ENCODE results near the gene KPNA1.
"Not testable (repeated sequence)": the region's sequence is repeated elsewhere in the genome, so short reads cannot be mapped to it uniquely, and the experiment has no call there.

KPNA1 gene

DNA sequence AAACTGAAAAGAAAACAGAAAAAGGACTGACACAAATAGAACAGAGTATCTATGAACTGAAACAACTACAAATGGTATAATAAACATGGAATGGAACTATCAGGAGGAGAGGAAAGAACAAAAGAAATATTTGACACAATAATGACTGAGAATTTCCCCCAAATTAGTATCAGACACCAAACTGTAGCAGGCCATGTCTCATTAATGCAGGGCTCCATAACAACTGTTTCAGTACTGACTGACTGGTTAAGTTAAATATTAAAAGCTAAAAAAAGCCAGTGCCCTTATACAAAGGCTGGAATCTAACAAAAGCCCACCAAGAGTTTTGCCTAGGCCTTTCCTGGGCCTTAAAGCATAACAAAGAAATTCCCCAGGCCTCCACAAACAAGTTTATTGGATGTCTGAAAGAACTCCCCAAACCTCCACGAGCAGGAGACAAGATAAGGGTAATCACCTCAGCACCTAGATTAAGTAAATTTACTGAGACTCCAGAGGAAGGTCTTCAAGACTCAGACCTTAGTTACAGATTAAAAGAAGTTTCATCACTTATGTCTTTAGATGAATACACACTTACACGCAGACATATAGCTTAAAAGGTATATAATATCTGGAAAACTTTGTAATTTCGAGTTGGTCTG lies 45.7 kb downstream of the KPNA1 start:
- DNase-seq, result no peak

DNA sequence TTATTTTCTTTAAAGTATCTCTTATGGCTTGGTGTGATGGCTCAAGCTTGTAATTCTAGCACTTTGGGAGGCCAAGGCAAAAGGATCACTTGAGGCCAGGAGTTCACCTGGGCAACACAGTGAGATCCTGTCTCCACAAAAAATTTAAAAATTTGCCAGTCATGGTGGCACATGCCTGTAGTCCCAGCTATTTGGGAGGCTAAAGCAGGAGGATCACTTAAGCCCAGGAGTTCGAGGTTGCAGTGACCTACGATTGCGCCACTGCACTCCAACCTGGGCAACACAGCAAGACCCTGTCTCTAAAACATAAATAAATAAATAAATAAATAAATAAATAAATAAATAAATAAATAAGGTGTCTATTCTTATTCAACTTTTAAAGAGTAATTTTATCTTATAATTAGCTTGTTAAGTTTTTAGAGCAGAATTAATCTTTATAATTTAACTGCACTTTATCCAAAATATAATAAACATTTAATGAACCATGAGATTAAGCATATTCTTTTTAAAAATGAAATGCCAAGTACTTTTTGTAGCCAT lies 48.0 kb downstream of the KPNA1 start:
- DNase-seq, result no peak

GRCh38 chr3:122464659-122465058 lies 50.1 kb downstream of the KPNA1 start:
- DNase-seq, result no peak

- DNase-seq, result no peak
Observed at GRCh38 chr3:122462406-122462805, 52.3 kb downstream of the KPNA1 start.

GRCh38 chr3:122461806-122462205 lies 52.9 kb downstream of the KPNA1 start:
- no peak for DNase-seq

GRCh38 chr3:122458992-122459391 lies 55.7 kb downstream of the KPNA1 start:
- no peak for DNase-seq

- DNase-seq, result no peak
Observed at GRCh38 chr3:122457706-122458105, 57.0 kb downstream of the KPNA1 start.

DNA sequence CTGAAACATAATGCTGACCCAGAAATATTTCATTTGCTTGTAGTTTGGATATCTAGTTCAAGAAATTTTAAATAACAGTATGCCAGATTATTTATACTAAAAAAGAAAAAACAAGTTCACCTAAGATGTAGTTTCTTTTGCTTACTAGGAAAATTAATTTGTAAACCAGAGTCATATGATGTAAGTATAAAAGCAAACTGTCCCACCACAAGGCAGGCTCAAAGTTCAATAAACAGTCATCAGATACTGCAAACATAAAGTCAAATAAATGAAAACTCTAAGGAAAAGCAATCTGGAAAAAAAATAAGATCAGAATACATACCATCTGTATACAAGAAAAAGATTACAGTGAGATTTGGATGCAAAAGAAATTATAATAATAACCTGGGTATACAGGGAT lies 58.7 kb downstream of the KPNA1 start:
- DNase-seq, result no peak

DNA sequence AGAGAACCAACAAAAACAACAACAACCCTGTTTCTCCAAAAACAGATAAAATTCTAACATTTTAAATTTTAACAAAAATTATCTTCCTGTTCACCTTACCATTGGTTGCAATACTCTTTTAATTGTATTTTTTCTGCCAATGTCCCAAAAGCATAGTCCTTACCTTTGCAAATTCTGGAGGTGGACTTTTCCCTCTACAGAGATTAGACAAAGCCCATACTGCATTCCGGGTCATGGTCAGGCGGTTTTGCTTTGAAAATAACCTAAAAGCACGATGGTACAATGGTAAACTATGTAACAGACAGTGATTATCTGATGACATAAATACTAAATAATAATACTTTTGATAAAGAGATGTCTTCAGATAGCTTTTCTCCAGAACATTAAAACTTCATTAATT lies 63.4 kb downstream of the KPNA1 start:
- DNase-seq, result no peak

DNA sequence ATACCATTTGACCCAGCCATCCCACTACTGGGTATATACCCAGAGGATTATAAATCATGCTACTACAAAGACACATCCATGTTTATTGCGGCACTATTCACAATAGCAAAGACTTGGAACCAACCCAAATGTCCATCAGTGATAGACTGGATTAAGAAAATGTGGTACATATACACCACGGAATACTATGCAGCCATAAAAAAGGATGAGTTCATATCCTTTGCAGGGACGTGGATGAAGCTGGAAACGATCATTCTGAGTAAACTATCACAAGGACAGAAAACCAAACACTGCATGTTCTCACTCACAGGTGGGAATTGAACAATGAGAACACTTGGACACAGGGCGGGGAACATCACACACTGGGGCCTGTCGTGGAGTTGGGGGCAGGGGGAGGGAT lies 66.5 kb downstream of the KPNA1 start:
- DNase-seq, result not testable (repeated sequence)

DNA sequence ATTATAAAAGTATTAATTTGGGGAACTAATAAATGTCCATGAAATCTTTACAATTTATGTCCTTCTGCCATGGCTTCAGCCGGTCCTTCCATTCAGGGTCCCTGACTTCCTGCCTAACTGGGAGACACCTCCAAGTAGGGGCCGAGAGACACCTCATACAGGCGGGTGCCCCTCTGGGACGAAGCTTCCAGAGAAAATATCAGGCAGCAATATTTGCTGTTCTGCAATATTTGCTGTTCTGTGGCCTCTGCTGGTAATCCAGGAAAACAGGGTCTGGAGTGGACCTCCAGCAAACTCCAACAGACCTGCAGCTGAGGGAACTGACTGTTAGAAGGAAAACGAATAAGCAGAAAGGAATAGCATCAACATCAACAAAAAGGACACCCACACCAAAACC lies 70.2 kb downstream of the KPNA1 start:
- not testable (repeated sequence) for DNase-seq

GRCh38 chr3:122443762-122444490 lies 70.8 kb downstream of the KPNA1 start:
- DNase-seq, result not testable (repeated sequence)

DNA sequence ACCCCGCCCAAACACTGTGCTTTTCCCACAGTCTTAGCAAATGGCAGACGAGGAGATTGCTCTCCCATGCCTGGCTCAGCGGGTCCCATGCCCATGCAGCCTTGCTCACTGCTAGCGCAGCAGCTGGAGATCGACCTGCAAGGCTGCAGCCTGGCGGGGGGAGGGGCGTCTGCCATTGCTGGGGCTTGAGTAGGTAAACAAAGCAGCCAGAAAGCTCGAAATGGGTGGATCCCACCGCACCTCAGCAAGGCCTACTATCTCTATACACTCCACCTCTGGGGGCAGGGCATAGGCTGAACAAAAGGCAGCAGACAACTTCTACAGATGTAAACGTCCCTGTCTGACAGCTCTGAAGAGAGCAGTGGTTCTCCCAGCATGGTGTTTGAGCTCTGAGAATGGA lies 71.6 kb downstream of the KPNA1 start:
- DNase-seq, result no peak

DNA sequence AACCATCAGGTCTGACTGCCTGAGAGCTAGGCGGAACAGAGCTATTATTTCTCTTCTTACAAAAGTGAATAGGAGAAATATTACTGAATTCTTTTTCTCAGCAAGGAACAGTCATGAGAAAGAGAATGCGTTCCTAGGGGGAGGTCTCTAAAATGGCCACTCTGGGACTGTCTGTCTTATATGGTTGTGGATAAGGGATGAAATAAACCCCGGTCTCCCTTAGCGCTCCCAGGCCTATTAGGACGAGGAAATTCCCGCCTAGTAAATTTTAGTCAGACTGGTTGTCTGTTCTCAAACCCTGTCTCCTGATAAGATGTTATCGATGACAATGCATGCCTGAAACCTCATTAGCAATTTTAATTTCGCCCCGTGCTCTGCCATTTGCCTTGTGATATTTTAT lies 78.8 kb downstream of the KPNA1 start:
- no peak for DNase-seq

GRCh38 chr3:122430371-122430770 lies 84.4 kb downstream of the KPNA1 start:
- DNase-seq, result no peak

DNA sequence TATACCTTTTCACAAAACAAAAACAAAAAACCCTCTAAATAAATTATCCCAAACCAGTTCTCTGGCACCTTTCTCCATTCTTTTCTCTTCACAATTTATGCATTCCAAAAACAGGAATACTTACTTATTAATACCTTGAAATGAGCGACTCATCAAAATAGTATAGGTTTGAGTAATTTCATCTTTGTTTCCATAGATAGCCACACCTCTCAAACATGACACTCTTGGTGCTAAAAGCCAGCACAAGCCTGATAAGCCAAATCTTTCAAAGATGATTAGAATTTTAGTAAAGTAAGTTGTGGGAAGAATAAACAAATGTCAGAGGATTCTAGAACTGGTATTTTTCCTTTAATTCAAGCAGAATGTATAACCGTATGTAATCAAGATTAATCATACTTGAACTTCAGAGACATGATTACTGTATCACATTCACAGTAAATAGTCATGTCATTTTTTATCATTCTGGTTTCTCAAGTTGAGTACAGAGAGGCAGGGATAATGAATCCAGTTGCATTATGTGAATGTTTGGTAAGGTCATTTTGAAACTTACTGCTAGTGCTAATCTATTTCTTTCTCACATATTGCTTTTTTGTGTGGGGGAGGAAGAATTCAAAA lies 86.8 kb downstream of the KPNA1 start:
- no peak for DNase-seq

DNA sequence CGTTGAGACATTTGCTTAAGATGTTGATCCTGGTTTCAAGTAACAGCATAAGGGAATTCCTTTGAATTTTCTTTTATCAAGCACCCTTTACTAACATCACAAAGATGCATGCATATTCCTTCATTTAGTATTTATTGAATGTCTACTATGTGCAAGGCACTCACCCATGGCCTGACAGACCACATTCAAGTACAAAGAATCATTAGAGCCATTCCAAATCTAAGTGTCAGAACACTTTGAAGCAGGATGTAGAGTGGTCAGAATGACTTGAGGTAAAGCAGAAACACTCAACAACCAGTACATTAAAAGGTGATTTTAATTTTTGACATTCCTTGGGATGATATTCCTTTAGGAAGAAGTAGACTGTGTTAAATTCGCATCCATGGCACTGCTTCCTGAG lies 92.9 kb downstream of the KPNA1 start:
- DNase-seq, result no peak

DNA sequence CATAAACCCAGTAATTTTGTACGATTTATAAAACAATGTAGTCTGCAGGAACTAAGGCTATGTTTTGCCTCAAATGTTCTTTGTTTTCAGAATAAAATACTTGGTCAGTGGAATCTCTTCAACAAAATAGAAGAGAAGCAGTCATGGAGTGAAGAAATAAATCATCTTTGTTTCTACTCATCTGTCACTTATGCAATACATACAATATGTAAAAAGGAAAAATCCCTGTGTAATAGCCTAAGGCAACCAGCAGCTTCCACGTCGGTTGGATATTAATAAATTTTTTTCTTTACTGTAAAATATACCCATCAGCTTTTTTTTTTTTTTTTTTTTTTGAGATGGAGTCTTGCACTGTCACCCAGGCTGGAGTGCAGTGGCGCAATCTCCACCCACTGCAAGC lies 93.6 kb downstream of the KPNA1 start:
- DNase-seq, result no peak

DNA sequence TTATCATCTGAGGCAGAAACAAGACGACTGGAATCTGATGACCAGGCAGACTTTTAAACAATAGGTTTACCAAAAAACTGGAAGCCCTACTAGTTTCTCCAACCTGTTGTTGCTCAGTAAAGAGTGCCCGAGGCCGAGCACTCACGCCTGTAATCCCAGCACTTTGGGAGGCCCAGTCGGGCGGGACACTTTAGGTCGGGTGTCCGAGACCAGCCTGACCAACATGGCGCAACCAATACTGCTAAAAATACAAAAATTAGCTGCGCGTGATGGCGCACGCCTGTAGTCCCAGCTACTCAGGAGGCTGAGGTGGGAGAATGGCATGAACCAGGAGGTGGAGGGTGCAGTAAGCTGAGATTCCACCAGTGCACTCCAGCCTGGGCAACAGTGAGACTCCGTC lies 97.8 kb downstream of the KPNA1 start:
- no peak for DNase-seq

DNA sequence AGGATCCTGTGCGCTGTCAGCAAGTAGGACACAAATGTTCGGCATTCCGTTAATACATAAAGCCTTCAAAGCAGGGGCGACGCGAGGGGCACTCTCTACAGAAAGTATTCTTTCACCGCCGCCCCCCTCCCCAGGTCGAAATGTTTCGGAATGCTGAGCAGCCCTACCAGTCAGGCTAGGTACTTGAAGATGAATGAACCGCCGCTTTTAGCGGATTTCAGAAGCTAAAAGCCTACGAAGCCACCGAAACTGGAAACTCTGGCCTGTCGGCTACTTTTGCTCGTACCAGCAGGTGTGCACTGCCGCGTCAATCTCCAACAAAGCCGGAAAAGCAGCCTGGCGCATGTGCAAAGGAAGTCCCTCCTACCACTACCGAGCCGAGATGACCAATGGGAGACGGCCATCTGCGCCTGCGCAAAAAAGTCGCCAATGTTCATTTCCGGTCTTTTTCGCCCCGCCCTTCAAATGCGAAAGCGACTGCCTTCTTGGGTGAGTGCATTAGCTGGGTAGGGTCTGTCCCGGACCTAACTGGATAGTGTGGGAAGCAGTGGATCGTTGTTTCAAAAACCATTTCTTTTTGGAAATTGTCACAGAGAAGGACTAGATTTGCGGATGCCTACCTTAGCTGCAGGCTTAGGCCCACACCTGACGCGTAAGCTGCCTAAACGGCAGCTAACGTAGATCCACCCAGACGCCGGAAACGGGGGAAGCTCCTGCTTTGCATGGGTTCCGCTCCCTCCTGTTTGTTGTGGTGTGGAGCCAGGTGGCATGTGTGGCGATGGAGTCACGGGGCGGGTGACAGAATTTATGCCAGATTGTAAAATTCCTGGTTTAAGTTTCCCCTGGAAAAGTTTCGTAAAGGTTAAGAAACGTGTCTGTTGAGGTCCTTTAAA lies 98.7 kb downstream of the KPNA1 start, which contains the start of gene WDR5B:
Gene WDR5B (minus strand): TSS at position 301 of the 893 bp plus-strand sequence. CDS start 534 bp downstream, outside the sequence.
- DNase-seq, result no peak

GRCh38 chr3:122415104-122415744 lies 99.5 kb downstream of the KPNA1 start:
- DNase-seq, result no peak

GRCh38 chr3:122414391-122414790 lies 100.3 kb downstream of the KPNA1 start:
- DNase-seq, result no peak
